H9 (cell line): Measurements from ENCODE around the gene HS2ST1. TPM values are rescaled to one million over a fixed set of nuclear protein-coding genes. Genes with fewer than 3 reads are reported as not detected.

ENCODE experiments used
- DNase-seq: peaks from one replicate; pipeline ENCODE4 v3.0.0-alpha.2; 2017
- H2AFZ ChIP-seq: one replicate; pipeline ENCODE4 v1.6.1; 2013; ENCODE audit warnings: mild to moderate bottlenecking, low read length, control low read depth, moderate library complexity
- H2AK5ac ChIP-seq: 2 replicates; pipeline ENCODE4 v1.6.1; 2013; ENCODE audit warnings: low read length, control low read depth, mixed read lengths; ENCODE audit not compliant: insufficient read length
- H2BK120ac ChIP-seq: one replicate; pipeline ENCODE4 v1.6.1; 2013; ENCODE audit warnings: low read depth, mild to moderate bottlenecking, low read length, control low read depth, inconsistent platforms; ENCODE audit not compliant: poor library complexity, severe bottlenecking
- H2BK12ac ChIP-seq: 2 replicates; pipeline ENCODE4 v1.6.1; 2013; ENCODE audit warnings: low read length, control low read depth, mixed read lengths, low read depth; ENCODE audit not compliant: insufficient read length
- H2BK15ac ChIP-seq: 2 replicates; pipeline ENCODE4 v1.6.1; 2013; ENCODE audit warnings: low read depth, low read length, control low read depth
- H2BK20ac ChIP-seq: one replicate; pipeline ENCODE4 v1.6.1; 2013; ENCODE audit warnings: low read depth, mild to moderate bottlenecking, low read length, control low read depth, inconsistent platforms; ENCODE audit not compliant: poor library complexity, severe bottlenecking
- H2BK5ac ChIP-seq: 2 replicates; pipeline ENCODE4 v1.6.1; 2013; ENCODE audit warnings: low read length, control low read depth, mixed read lengths; ENCODE audit not compliant: insufficient read length
- H3K14ac ChIP-seq: 2 replicates; pipeline ENCODE4 v1.6.1; 2013; ENCODE audit warnings: low read length, control low read depth; ENCODE audit not compliant: insufficient read depth
- H3K18ac ChIP-seq: 2 replicates; pipeline ENCODE4 v1.6.1; 2013; ENCODE audit warnings: low read depth, mild to moderate bottlenecking, mixed read lengths, low read length, control low read depth; ENCODE audit not compliant: insufficient read length
- H3K23ac ChIP-seq: 2 replicates; pipeline ENCODE4 v1.6.1; 2013; ENCODE audit warnings: low read length, control low read depth, mixed read lengths, low read depth; ENCODE audit not compliant: insufficient read length
- H3K23me2 ChIP-seq: 2 replicates; pipeline ENCODE4 v1.6.1; 2013; ENCODE audit warnings: low read depth, mild to moderate bottlenecking, mixed read lengths, low read length, control low read depth; ENCODE audit not compliant: insufficient read length, poor library complexity, severe bottlenecking
- H3K27ac ChIP-seq: 2 replicates; pipeline ENCODE4 v1.5.1; 2013; ENCODE audit warnings: low read length, control low read depth, mixed read lengths, low read depth; ENCODE audit not compliant: insufficient read length
- H3K27me3 ChIP-seq: 2 replicates; pipeline ENCODE4 v1.6.1; 2013; ENCODE audit warnings: low read length, control low read depth, inconsistent platforms; ENCODE audit not compliant: insufficient read depth
- H3K4ac ChIP-seq: 2 replicates; pipeline ENCODE4 v1.6.1; 2013; ENCODE audit warnings: low read depth, mild to moderate bottlenecking, control low read depth, inconsistent platforms, low read length, moderate library complexity
- H3K4me1 ChIP-seq: 2 replicates; pipeline ENCODE4 v1.6.1; 2013; ENCODE audit warnings: low read length, control low read depth, inconsistent platforms; ENCODE audit not compliant: insufficient read depth
- H3K4me2 ChIP-seq: 2 replicates; pipeline ENCODE4 v1.6.1; 2013; ENCODE audit warnings: low read length, control low read depth, mixed read lengths; ENCODE audit not compliant: insufficient read length, insufficient read depth
- H3K56ac ChIP-seq: 2 replicates; pipeline ENCODE4 v1.6.1; 2013; ENCODE audit warnings: low read depth, mild to moderate bottlenecking, mixed read lengths, low read length, control low read depth; ENCODE audit not compliant: insufficient read length
- H3K79me1 ChIP-seq: 2 replicates; pipeline ENCODE4 v1.6.1; 2013; ENCODE audit warnings: low read depth, mild to moderate bottlenecking, moderate library complexity, low read length, control low read depth, inconsistent platforms; ENCODE audit not compliant: insufficient read depth, poor library complexity, severe bottlenecking
- H3K79me2 ChIP-seq: 2 replicates; pipeline ENCODE4 v1.6.1; 2013; ENCODE audit warnings: low read length, control low read depth, inconsistent platforms; ENCODE audit not compliant: insufficient read depth
- H3K9ac ChIP-seq: 2 replicates; pipeline ENCODE4 v1.6.1; 2013; ENCODE audit warnings: low read length, control low read depth, mixed read lengths; ENCODE audit not compliant: insufficient read length; ENCODE audit errors: extremely low read depth
- H3K9me3 ChIP-seq: one replicate; pipeline ENCODE4 v1.6.1; 2013; ENCODE audit warnings: low read depth, low read length, inconsistent platforms; ENCODE audit not compliant: control insufficient read depth
- H3T11ph ChIP-seq: one replicate; pipeline ENCODE4 v1.6.1; 2013; ENCODE audit warnings: mild to moderate bottlenecking, low read length, control low read depth, inconsistent platforms
- H4K20me1 ChIP-seq: one replicate; pipeline ENCODE4 v1.6.1; 2013; ENCODE audit not compliant: control insufficient read depth, insufficient read length, insufficient read depth
- H4K5ac ChIP-seq: 2 replicates; pipeline ENCODE4 v1.6.1; 2013; ENCODE audit warnings: low read depth, mild to moderate bottlenecking, mixed read lengths, low read length, control low read depth; ENCODE audit not compliant: insufficient read length
- H4K8ac ChIP-seq: replicated peaks from 2 replicates; pipeline ENCODE4 v1.6.1; 2013; ENCODE audit warnings: low read length, control low read depth, mixed read lengths, low read depth; ENCODE audit not compliant: insufficient read length
- H4K91ac ChIP-seq: 2 replicates; pipeline ENCODE4 v1.6.1; 2013; ENCODE audit warnings: low read depth, mild to moderate bottlenecking, moderate library complexity, mixed read lengths, low read length, control low read depth; ENCODE audit not compliant: insufficient read length
- H3K27ac Mint-ChIP-seq, 3 experiments: 2 replicates in 2 of 3; 3 replicates in 1 of 3; pipeline ENCODE4 v1.8.0; 2020 to 2021; ENCODE audit warnings: mixed read lengths in 3 of 3, mild to moderate bottlenecking in 1 of 3, moderate library complexity in 1 of 3
- H3K27me3 Mint-ChIP-seq: 2 replicates; pipeline ENCODE4 v1.8.0; 2021; ENCODE audit warnings: low read depth, mild to moderate bottlenecking, moderate library complexity, mixed read lengths
- H3K36me3 Mint-ChIP-seq, 3 experiments: 2 replicates in 2 of 3; 3 replicates in 1 of 3; pipeline ENCODE4 v1.8.0; 2020 to 2021; ENCODE audit warnings: low read depth in 3 of 3, mixed read lengths in 3 of 3; ENCODE audit not compliant: insufficient read depth in 1 of 3
- H3K4me1 Mint-ChIP-seq, 2 experiments: 2 replicates each; pipeline ENCODE4 v1.8.0; 2020; ENCODE audit warnings: mixed read lengths in 2 of 2
- H3K4me3 Mint-ChIP-seq, 2 experiments: 2 replicates in 1 of 2; 3 replicates in 1 of 2; pipeline ENCODE4 v1.8.0; 2020 to 2021; ENCODE audit warnings: mild to moderate bottlenecking in 2 of 2, mixed read lengths in 2 of 2, moderate library complexity in 1 of 2
- H3K9me3 Mint-ChIP-seq, 2 experiments: 2 replicates in 1 of 2; 3 replicates in 1 of 2; pipeline ENCODE4 v1.8.0; 2020; ENCODE audit warnings: mild to moderate bottlenecking in 2 of 2, mixed read lengths in 2 of 2, moderate library complexity in 1 of 2
- CTCF ChIP-seq: fragments of 200-600 bp; sonication (generic); conservative IDR thresholded peaks from 3 replicates; pipeline ENCODE4 v1.8.0; 2021; ENCODE audit warnings: antibody characterized with exemption, mild to moderate bottlenecking
- WGBS: extraction: QIAGEN DNeasy Blood & Tissue Kit; methylation state at CpG from one replicate; pipeline ENCODE4 v1.1.7; 2013; ENCODE audit warnings: missing lambda C conversion rate, low lambda C conversion rate, mixed read lengths; ENCODE audit not compliant: insufficient read length; ENCODE audit errors: extremely low coverage; 5-methylcytosine and 5-hydroxymethylcytosine counted together
- total RNA-seq: library from RNA; stranded (reverse); gene quantifications from 2 replicates; pipeline ENCODE4 v1.2.1, GENCODE V29; 2021

Gene HS2ST1
- total RNA-seq, 1 experiment from 2014 or later: 20.1 TPM

GRCh38 chr1:87131809-87132283, 217.4 kb downstream of the HS2ST1 start:
- H4K5ac ChIP-seq: no peak overlapping the region
- TF ChIP-seq CTCF: peak; percentile 97
- H4K8ac ChIP-seq: no peak overlapping the region
- Mint-ChIP-seq H3K36me3 (no peaks in the 10 kb centered on the region), H3K4me3 (peak overlapping the region; percentile 60 to 69), H3K4me1 (peaks cover 12% of the 10 kb centered on the region in 2 experiments), H3K27me3 (peaks cover 28% of the 10 kb centered on the region), H3K9me3 (no peaks in the 10 kb centered on the region), H3K27ac (no peak overlapping the region)
- H3K14ac ChIP-seq: peak overlapping the region; percentile 59
- peak overlapping the region; percentile 0 for H3K9ac ChIP-seq
- H3K79me1 ChIP-seq: no peaks in the 10 kb centered on the region
- H3K27me3 ChIP-seq: no peaks in the 10 kb centered on the region; the same call in 1 of the 2 replicates
- H2BK5ac ChIP-seq: no peak overlapping the region
- no peaks in the 10 kb centered on the region for H4K20me1 ChIP-seq
- no peak overlapping the region for H3K18ac ChIP-seq
- no CpG with 5 or more reads among the region's 32 CpGs for WGBS
- H3K4me2 ChIP-seq: peak overlapping the region; percentile 50
- H2AFZ ChIP-seq: no peak overlapping the region
- H2BK15ac ChIP-seq: no peak overlapping the region
- H3K23me2 ChIP-seq: peaks cover 6% of the 10 kb centered on the region
- H2BK20ac ChIP-seq: no peak overlapping the region
- H2BK120ac ChIP-seq: no peak overlapping the region
- H3K79me2 ChIP-seq: no peaks in the 10 kb centered on the region
- H3K27ac ChIP-seq: no peak overlapping the region
- peak; percentile 76 for DNase-seq
- no peak overlapping the region for H4K91ac ChIP-seq
- H3K56ac ChIP-seq: no peak overlapping the region
- no peak overlapping the region for H3K23ac ChIP-seq
- H3T11ph ChIP-seq: no peak overlapping the region
- no peaks in the 10 kb centered on the region for H3K9me3 ChIP-seq
- H3K4ac ChIP-seq: no peak overlapping the region
- H2BK12ac ChIP-seq: no peak overlapping the region
- H3K4me1 ChIP-seq: no peaks in the 10 kb centered on the region
- H2AK5ac ChIP-seq: no peak overlapping the region
